ENCODE data around the gene SENP8. TPM values are rescaled to one million over a fixed set of nuclear protein-coding genes. Genes with fewer than 3 reads are reported as not detected.

Gene SENP8
- total and polyA plus RNA-seq, 2 experiments from 2014 or later: 1.5 to 2.0 TPM

DNA sequence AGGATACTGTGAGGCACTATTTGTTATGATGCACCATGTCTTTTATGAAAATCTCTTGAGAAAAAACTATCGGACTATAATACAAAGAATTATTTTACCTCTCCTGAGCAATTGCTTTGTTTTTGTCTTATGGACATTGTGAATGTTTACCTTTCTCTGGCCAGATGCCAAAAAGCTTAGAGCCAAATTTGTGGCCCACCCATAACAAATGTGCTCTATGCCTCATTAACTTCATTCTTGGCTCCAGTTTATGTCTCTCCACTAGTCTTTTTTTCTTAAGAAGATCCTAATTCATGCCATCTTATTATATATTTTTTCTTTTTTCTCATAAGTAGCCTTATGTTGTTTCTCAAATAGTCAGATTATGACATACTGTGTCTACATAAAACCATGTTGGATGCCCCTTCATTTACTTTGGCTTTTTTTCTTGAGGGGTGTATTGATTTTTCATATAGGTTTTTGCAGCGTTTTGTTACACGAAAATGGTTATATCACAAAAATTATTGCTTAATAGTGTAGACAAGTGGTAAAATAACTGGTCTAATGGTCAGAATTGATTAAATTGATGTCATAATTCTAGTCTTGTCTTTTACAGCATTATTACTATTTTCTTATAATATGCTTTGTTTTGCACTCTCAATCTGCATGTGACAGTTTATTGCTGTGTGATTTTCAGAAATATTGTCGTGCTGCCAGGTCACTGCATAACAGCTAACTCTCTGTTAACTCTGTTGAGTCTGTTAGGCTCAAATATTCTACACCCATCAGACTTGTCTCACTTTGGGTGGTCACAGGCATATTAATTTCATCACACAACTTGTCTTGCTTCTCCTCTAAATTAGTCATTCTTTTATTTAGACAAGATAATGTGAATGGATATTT, 18.2 kb downstream of the SENP8 start:
- no peak for DNase-seq (ENCODE audit: low spot score)
- Histone ChIP-seq H3K36me3 (replicated peaks; ENCODE audit: insufficient read depth, low read depth) (no peaks in the 10 kb centered on the region), H3K27me3 (no peaks in the 10 kb centered on the region), H3K4me1 (ENCODE audit: insufficient read depth) (peaks cover 4% of the 10 kb centered on the region), H3K4me3 (no peak overlapping the region), H3K9me3 (ENCODE audit: low read depth) (no peaks in the 10 kb centered on the region), H3K9me2 (replicated peaks; ENCODE audit: insufficient read depth) (no peaks in the 10 kb centered on the region), H3K4me2 (no peak overlapping the region), H3K27ac (no peak overlapping the region), H2AFZ (no peak overlapping the region), H3K79me2 (no peaks in the 10 kb centered on the region), H4K20me1 (ENCODE audit: insufficient read depth, poor library complexity, severe bottlenecking) (no peaks in the 10 kb centered on the region)
- TF ChIP-seq EZH2 (IDR thresholded peaks at IDR 0.05; ENCODE audit: borderline replicate concordance) (no peak), EZH2phosphoT487 (IDR thresholded peaks at IDR 0.05; ENCODE audit: low read depth, severe bottlenecking, unreplicated experiment) (no peak)
- TF ChIP-seq, protein P1, sequence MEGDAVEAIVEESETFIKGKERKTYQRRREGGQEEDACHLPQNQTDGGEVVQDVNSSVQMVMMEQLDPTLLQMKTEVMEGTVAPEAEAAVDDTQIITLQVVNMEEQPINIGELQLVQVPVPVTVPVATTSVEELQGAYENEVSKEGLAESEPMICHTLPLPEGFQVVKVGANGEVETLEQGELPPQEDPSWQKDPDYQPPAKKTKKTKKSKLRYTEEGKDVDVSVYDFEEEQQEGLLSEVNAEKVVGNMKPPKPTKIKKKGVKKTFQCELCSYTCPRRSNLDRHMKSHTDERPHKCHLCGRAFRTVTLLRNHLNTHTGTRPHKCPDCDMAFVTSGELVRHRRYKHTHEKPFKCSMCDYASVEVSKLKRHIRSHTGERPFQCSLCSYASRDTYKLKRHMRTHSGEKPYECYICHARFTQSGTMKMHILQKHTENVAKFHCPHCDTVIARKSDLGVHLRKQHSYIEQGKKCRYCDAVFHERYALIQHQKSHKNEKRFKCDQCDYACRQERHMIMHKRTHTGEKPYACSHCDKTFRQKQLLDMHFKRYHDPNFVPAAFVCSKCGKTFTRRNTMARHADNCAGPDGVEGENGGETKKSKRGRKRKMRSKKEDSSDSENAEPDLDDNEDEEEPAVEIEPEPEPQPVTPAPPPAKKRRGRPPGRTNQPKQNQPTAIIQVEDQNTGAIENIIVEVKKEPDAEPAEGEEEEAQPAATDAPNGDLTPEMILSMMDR (IDR thresholded peaks at IDR 0.05; ENCODE audit: poor library complexity): no peak
- 74% methylated on average over 4 of the region's 4 CpGs for WGBS (ENCODE audit: low lambda C conversion rate, missing lambda C conversion rate)

GRCh38 chr15:72139667-72140066, 21.5 kb downstream of the SENP8 start:
- Histone ChIP-seq H3K27me3 (no peaks in the 10 kb centered on the region), H3K27ac (no peak overlapping the region), H3K4me2 (no peak overlapping the region), H3K9me2 (replicated peaks; ENCODE audit: insufficient read depth) (no peaks in the 10 kb centered on the region), H3K4me1 (ENCODE audit: insufficient read depth) (peaks cover 9% of the 10 kb centered on the region), H3K79me2 (no peaks in the 10 kb centered on the region), H2AFZ (no peak overlapping the region), H4K20me1 (ENCODE audit: insufficient read depth, poor library complexity, severe bottlenecking) (no peaks in the 10 kb centered on the region), H3K9me3 (ENCODE audit: low read depth) (no peaks in the 10 kb centered on the region), H3K4me3 (no peak overlapping the region), H3K36me3 (replicated peaks; ENCODE audit: insufficient read depth, low read depth) (no peaks in the 10 kb centered on the region)
- TF ChIP-seq, protein P1 (IDR thresholded peaks at IDR 0.05; ENCODE audit: poor library complexity): no peak
- TF ChIP-seq EZH2phosphoT487 (IDR thresholded peaks at IDR 0.05; ENCODE audit: low read depth, severe bottlenecking, unreplicated experiment) (no peak), EZH2 (IDR thresholded peaks at IDR 0.05; ENCODE audit: borderline replicate concordance) (no peak)
- 94% methylated on average over 4 of the region's 4 CpGs for WGBS (ENCODE audit: low lambda C conversion rate, missing lambda C conversion rate)
- no peak for DNase-seq (ENCODE audit: low spot score)

DNA sequence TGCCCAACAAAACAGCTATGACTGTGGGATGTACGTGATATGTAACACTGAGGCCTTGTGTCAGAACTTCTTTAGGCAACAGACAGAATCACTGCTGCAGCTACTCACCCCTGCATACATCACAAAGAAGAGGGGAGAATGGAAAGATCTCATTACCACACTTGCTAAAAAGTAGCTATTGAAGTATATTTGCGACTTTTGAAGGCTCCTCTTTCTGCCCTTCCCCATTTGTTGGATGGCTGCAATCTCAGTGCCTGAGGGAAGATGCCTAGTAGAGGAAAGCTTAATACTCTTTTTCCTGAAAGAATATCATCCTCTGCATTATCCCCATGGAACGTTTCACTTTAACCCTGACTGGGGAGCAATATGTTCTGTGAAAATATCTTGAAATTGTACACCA, 21.9 kb downstream of the SENP8 start:
- no peak for TF ChIP-seq EZH2phosphoT487 (IDR thresholded peaks at IDR 0.05; ENCODE audit: low read depth, severe bottlenecking, unreplicated experiment)
- TF ChIP-seq, protein P1 (IDR thresholded peaks at IDR 0.05; ENCODE audit: poor library complexity): no peak
- TF ChIP-seq EZH2 (IDR thresholded peaks at IDR 0.05; ENCODE audit: borderline replicate concordance): no peak
- Histone ChIP-seq H3K36me3 (replicated peaks; ENCODE audit: insufficient read depth, low read depth) (no peaks in the 10 kb centered on the region), H3K4me3 (no peak overlapping the region), H3K27me3 (no peaks in the 10 kb centered on the region), H3K4me2 (no peak overlapping the region), H3K4me1 (ENCODE audit: insufficient read depth) (peaks cover 9% of the 10 kb centered on the region), H3K79me2 (no peaks in the 10 kb centered on the region), H4K20me1 (ENCODE audit: insufficient read depth, poor library complexity, severe bottlenecking) (no peaks in the 10 kb centered on the region), H3K27ac (no peak overlapping the region), H3K9me2 (replicated peaks; ENCODE audit: insufficient read depth) (no peaks in the 10 kb centered on the region), H2AFZ (no peak overlapping the region), H3K9me3 (ENCODE audit: low read depth) (no peaks in the 10 kb centered on the region)
- DNase-seq (ENCODE audit: low spot score): no peak
- 82% methylated on average over 3 of the region's 3 CpGs for WGBS (ENCODE audit: low lambda C conversion rate, missing lambda C conversion rate)

Data from hepatocyte (in vitro differentiated cells).